HCT116 (cell line): ENCODE data around the gene PIERCE2. TPM values are rescaled to one million over a fixed set of nuclear protein-coding genes. Genes with fewer than 3 reads are reported as not detected.
"Not testable (repeated sequence)": the region's sequence is repeated elsewhere in the genome, so short reads cannot be mapped to it uniquely, and the experiment has no call there.

Experiments
- ATAC-seq: fragments of 200-7000 bp; cut with Tn5 transposase; 2 replicates; pipeline ENCODE4 v1.9.1; 2020; ENCODE audit warnings: mild to moderate bottlenecking, moderate library complexity
- BruUV-seq: library from RNA; stranded (reverse); fragments of 400-500 nt; replicated peaks from 2 replicates; lab custom pipeline; 2021; lab: Mats Ljungman, UMichigan
- CTCF ChIA-PET: fragments of 300-600 bp; sonication (Branson Sonifier 250); formaldehyde crosslinking; loops from one replicate; lab custom pipeline; 2021; ENCODE audit warnings: antibody characterized with exemption; lab: Charles Lee
- POLR2A ChIA-PET: fragments of 300-600, 350-600 bp; sonication (Branson Sonifier 250); formaldehyde crosslinking; loops from one replicate; lab custom pipeline; 2021; ENCODE audit warnings: antibody characterized with exemption; lab: Charles Lee
- RAD21 ChIA-PET, 2 experiments: fragments of 300-600 bp; sonication (Branson Sonifier 250); formaldehyde crosslinking; loops; one replicate each; lab custom pipeline; 2023; ENCODE audit warnings: low total read pairs in 2 of 2; ENCODE audit not compliant: uncharacterized antibody in 2 of 2, unreplicated experiment in 2 of 2, low non-redundant PET in 1 of 2; lab: Charles Lee
- DNase-seq: peaks from one replicate; pipeline ENCODE4 v3.0.0-alpha.2; 2010; ENCODE audit warnings: low read depth, low spot score
- H2AFZ ChIP-seq: fragments of 200-600 bp; shearing (Covaris generic), sonication (generic); 2 replicates; pipeline ENCODE4 v1.6.1; 2017; ENCODE audit warnings: low read depth, mixed run types, mixed read lengths, antibody characterized with exemption, low read length; ENCODE audit not compliant: poor library complexity, severe bottlenecking
- H3K27ac ChIP-seq: 2 replicates; pipeline ENCODE4 v1.5.1; 2012; ENCODE audit warnings: low read depth, low read length
- H3K27me3 ChIP-seq: fragments of 200-600 bp; sonication (generic); 2 replicates; pipeline ENCODE4 v1.6.1; 2016; ENCODE audit warnings: mixed run types, low read length, mixed read lengths; ENCODE audit not compliant: insufficient read depth
- H3K36me3 ChIP-seq, 2 experiments: fragments of 200-500 bp in 1 of 2; fragments of 200-600 bp in 1 of 2; sonication (Bioruptor generic) in 1 of 2; sonication (generic) in 1 of 2; 2 replicates each; pipeline versions ENCODE4 v1.5.1 to v1.6.1; 2014 to 2016; ENCODE audit warnings: low read length in 2 of 2, inconsistent platforms in 1 of 2, mixed read lengths in 1 of 2, mixed run types in 1 of 2; ENCODE audit not compliant: insufficient read depth in 2 of 2, control insufficient read depth in 1 of 2
- H3K4me1 ChIP-seq, 2 experiments: fragments of 200-600 bp in 1 of 2; sonication (generic) in 1 of 2; 2 replicates each; pipeline versions ENCODE4 v1.5.1 to v1.6.1; 2012 to 2017; ENCODE audit warnings: low read length in 2 of 2, inconsistent platforms in 1 of 2, mild to moderate bottlenecking in 1 of 2, mixed read lengths in 1 of 2, mixed run types in 1 of 2, moderate library complexity in 1 of 2; ENCODE audit not compliant: insufficient read depth in 2 of 2, control insufficient read depth in 1 of 2
- H3K4me2 ChIP-seq: fragments of 200-600 bp; sonication (generic); 2 replicates; pipeline ENCODE4 v1.6.1; 2017; ENCODE audit warnings: mixed run types, low read length, mixed read lengths
- H3K4me3 ChIP-seq, 2 experiments: fragments of 200-600 bp in 1 of 2; sonication (generic) in 1 of 2; replicated peaks in 1 of 2; 2 replicates each; pipeline ENCODE4 v1.5.1; 2011 to 2016; ENCODE audit warnings: low read length in 2 of 2, control low read depth in 1 of 2, low read depth in 1 of 2, mild to moderate bottlenecking in 1 of 2, mixed read lengths in 1 of 2, mixed run types in 1 of 2
- H3K79me2 ChIP-seq: fragments of 200-600 bp; sonication (generic); 2 replicates; pipeline ENCODE4 v1.6.1; 2017; ENCODE audit warnings: mild to moderate bottlenecking, mixed run types, low read length, moderate library complexity, mixed read lengths; ENCODE audit not compliant: insufficient read depth
- H3K9ac ChIP-seq: fragments of 200-600 bp; sonication (generic); 2 replicates; pipeline ENCODE4 v1.6.1; 2016; ENCODE audit warnings: low read length, mixed read lengths
- H3K9me2 ChIP-seq: fragments of 200-600 bp; sonication (generic), shearing (Covaris generic); 2 replicates; pipeline ENCODE4 v1.6.1; 2017; ENCODE audit warnings: mixed run types, mild to moderate bottlenecking, moderate library complexity; ENCODE audit not compliant: insufficient read depth
- H3K9me3 ChIP-seq, 2 experiments: fragments of 200-500 bp in 1 of 2; fragments of 200-600 bp in 1 of 2; sonication (Bioruptor generic) in 1 of 2; sonication (generic) in 1 of 2; 2 replicates each; pipeline ENCODE4 v1.6.1; 2014 to 2017; ENCODE audit warnings: low read length in 2 of 2, mixed read lengths in 2 of 2, inconsistent platforms in 1 of 2, low read depth in 1 of 2, mild to moderate bottlenecking in 1 of 2, mixed run types in 1 of 2, moderate library complexity in 1 of 2; ENCODE audit not compliant: control insufficient read depth in 1 of 2, insufficient read depth in 1 of 2
- H4K20me1 ChIP-seq: fragments of 200-600 bp; sonication (generic), shearing (Covaris generic); 2 replicates; pipeline ENCODE4 v1.6.1; 2017; ENCODE audit warnings: mixed run types, mild to moderate bottlenecking, moderate library complexity; ENCODE audit not compliant: insufficient read depth
- CEBPB ChIP-seq: IDR thresholded peaks from 2 replicates; pipeline ENCODE4 v1.6.1; 2012; ENCODE audit warnings: low read depth
- CTCF ChIP-seq, 3 experiments: fragments of 200-600 bp in 1 of 3; sonication (generic) in 1 of 3; IDR thresholded peaks in 2 of 3; conservative IDR thresholded peaks in 1 of 3; 2 replicates each; pipeline ENCODE4 v1.5.1; 2012 to 2017; ENCODE audit warnings: low read depth in 2 of 3, low read length in 2 of 3, antibody characterized with exemption in 1 of 3, borderline replicate concordance in 1 of 3, control low read depth in 1 of 3, mild to moderate bottlenecking in 1 of 3, mixed read lengths in 1 of 3, mixed run types in 1 of 3, moderate library complexity in 1 of 3; ENCODE audit not compliant: insufficient read depth in 1 of 3
- ZFX ChIP-seq: fragments of 450-650 bp; IDR thresholded peaks from 2 replicates; pipeline ENCODE4 v1.6.1; 2017
- intact Hi-C: fragments of 100-400 bp; cut with micrococcal nuclease; formaldehyde crosslinking; loops from 2 replicates; pipeline ENCODE4 v1.10.0; 2022
- total RNA-seq: library from RNA; stranded (reverse); gene quantifications from one replicate; pipeline ENCODE4 v1.2.1, GENCODE V29; 2021; ENCODE audit not compliant: unreplicated experiment

PIERCE2 gene
- total RNA-seq, 1 experiment from 2014 or later = 2.0 TPM

DNA sequence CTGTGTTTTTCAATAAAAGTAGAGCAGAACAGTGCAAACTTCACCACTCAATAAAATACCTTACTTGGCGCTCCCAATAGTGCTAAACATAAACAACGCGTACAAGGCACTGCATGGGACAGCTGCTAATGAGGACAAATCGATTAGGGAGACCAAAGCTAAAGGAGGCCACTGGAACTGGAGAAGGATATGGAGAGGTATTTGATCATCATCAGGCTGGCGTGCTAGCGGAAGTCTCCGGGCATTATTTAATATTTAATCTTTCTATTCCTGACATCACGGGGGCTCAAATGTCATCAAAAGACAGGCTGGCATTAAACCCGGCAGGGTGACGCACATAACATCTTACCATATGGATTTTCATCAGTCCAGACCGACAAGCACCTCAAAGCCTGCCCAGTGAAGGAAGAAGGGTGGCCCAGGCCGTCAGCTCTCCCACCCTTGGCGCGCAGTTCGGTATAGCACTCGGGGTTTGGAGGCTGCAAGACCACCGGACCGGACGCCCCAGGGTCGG lies 740 bp upstream of the PIERCE2 start:
- Histone ChIP-seq H3K9me3 (no peaks in the 10 kb centered on the region), H3K79me2 (no peaks in the 10 kb centered on the region), H3K4me3 (peak overlapping the region; percentile 63 to 65), H3K27me3 (no peaks in the 10 kb centered on the region), H2AFZ (peak overlapping the region; percentile 8), H3K4me2 (peak overlapping the region; percentile 71), H4K20me1 (no peaks in the 10 kb centered on the region), H3K9me2 (no peaks in the 10 kb centered on the region), H3K36me3 (no peaks in the 10 kb centered on the region), H3K9ac (peak overlapping the region; percentile 51), H3K4me1 (peaks cover 0 to 6% of the 10 kb centered on the region in 2 experiments; a peak in 3 of 4 replicates), H3K27ac (peak overlapping the region; percentile 66)
- ChIA-PET CTCF (interaction anchor here (1.0 to 2.4 kb wide), 9 partner anchors 11 to 439 kb away, joined by 3 to 21 read pairs (median 5); partner anchors contain the start of genes PIGB, PIGBOS1 and RSL24D1), POLR2A (interaction anchor here (0.6 to 2.0 kb wide), 3 partner anchors 89 to 211 kb away, joined by 3 to 9 read pairs (median 4); partner anchors contain the start of genes PIGB, PIGBOS1 and RSL24D1), RAD21 (interaction anchor here in 1 of 2 experiments (1.4 kb wide), 1 partner anchor 90 kb away, joined by 3 read pairs; no protein-coding TSS in a partner anchor)
- TF ChIP-seq CTCF (IDR thresholded peaks at IDR 0.05 in 2 of 3, conservative IDR thresholded peaks at IDR 0.05 in 1 of 3; ENCODE audit: borderline replicate concordance in 1 of 3, insufficient read depth in 1 of 3, low read depth in 2 of 3, low read length in 2 of 3) (0 out of 6 replicates have a peak, but pooled peaks of 1 of the 3 experiments have one; percentile 19), ZFX (no peak), CEBPB (no peak)
- intact Hi-C loops = loop anchor here (1.0 kb wide), 1 partner anchor 88 kb away; the partner anchor contains the start of genes PIGB and PIGBOS1
- ATAC-seq = peak; percentile 2
- TSS peak; percentile 71 for BruUV-seq
- DNase-seq = peak; percentile 4

DNA sequence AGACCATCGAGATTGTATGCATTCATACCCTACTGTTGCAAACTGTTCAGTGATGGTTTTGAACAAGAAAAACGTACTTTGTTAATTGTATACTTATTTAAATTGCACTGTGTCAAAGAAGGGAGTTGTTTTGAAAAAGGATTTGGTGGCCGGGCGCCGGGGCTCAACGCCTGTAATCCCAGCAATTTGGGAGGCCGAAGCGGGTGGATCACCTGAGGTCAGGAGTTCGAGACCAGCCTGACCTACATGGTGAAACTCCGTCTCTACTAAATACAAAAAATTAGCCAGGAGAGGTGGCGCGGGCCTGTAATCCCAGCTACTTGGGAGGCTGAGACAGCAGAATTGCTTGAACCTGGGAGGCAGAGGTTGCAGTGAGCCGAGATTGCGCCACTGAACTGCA lies 681 bp downstream of the PIERCE2 start:
- Histone ChIP-seq H3K9ac (peak overlapping the region; percentile 46), H3K4me2 (peak overlapping the region; percentile 71), H3K27ac (0 out of 2 replicates have a peak overlapping the region, but pooled peaks have one; percentile 9), H3K4me3 (peak overlapping the region; percentile 63 to 65), H2AFZ (peak overlapping the region; percentile 66)
- RAD21 ChIA-PET, H3K9me3 ChIP-seq, H4K20me1 ChIP-seq, H3K27me3 ChIP-seq, ATAC-seq, H3K36me3 ChIP-seq, H3K4me1 ChIP-seq, DNase-seq, H3K79me2 ChIP-seq, H3K9me2 ChIP-seq, BruUV-seq: not testable (repeated sequence)
- CTCF ChIA-PET = interaction anchor here (0.7 to 2.4 kb wide), 8 partner anchors 13 to 212 kb away, joined by 3 to 21 read pairs (median 6); partner anchors contain the start of gene RSL24D1
- POLR2A ChIA-PET = interaction anchor here (0.7 to 2.0 kb wide), 8 partner anchors 10 to 246 kb away, joined by 3 to 9 read pairs (median 3); partner anchors contain the start of genes PIGB, PIGBOS1 and RSL24D1
- intact Hi-C loops = loop anchor here (1.0 kb wide), 1 partner anchor 90 kb away; the partner anchor contains the start of genes PIGB and PIGBOS1

GRCh38 chr15:55417678-55418077 lies 9.4 kb downstream of the PIERCE2 start:
- H4K20me1 ChIP-seq, ATAC-seq, POLR2A ChIA-PET, intact Hi-C loops, H3K4me3 ChIP-seq, H3K9me2 ChIP-seq, BruUV-seq, RAD21 ChIA-PET, DNase-seq, H3K27ac ChIP-seq, H3K79me2 ChIP-seq, CTCF ChIA-PET, H3K27me3 ChIP-seq, H3K4me2 ChIP-seq, H2AFZ ChIP-seq, H3K4me1 ChIP-seq, H3K9ac ChIP-seq, H3K9me3 ChIP-seq, H3K36me3 ChIP-seq: not testable (repeated sequence)
